GM19463 (cell line): ENCODE data around the gene CARMIL1.

Source experiments
- ATAC-seq: cut with Tn5 transposase; IDR thresholded peaks from one replicate; pipeline ENCODE4 v1.9.1; 2021; ENCODE audit warnings: mild to moderate bottlenecking, moderate library complexity; ENCODE audit not compliant: unreplicated experiment

Gene CARMIL1

GRCh38 chr6:25464225-25464624 lies 185.1 kb downstream of the CARMIL1 start:
- no peak for ATAC-seq

GRCh38 chr6:25465941-25466340 lies 186.8 kb downstream of the CARMIL1 start:
- ATAC-seq: no peak

- ATAC-seq: no peak
Measured at GRCh38 chr6:25468881-25469280, 189.7 kb downstream of the CARMIL1 start.

GRCh38 chr6:25469797-25470388 lies 190.7 kb downstream of the CARMIL1 start:
- ATAC-seq: no peak

- no peak for ATAC-seq
Measured at GRCh38 chr6:25472306-25472705, 193.1 kb downstream of the CARMIL1 start.

- ATAC-seq: no peak
Measured at GRCh38 chr6:25472906-25473305, 193.7 kb downstream of the CARMIL1 start.

GRCh38 chr6:25473447-25473846 lies 194.3 kb downstream of the CARMIL1 start:
- ATAC-seq: no peak

- no peak for ATAC-seq
Measured at GRCh38 chr6:25476126-25476525, 197.0 kb downstream of the CARMIL1 start.

GRCh38 chr6:25477006-25477590 lies 197.9 kb downstream of the CARMIL1 start:
- ATAC-seq: no peak

GRCh38 chr6:25478973-25479372 lies 199.8 kb downstream of the CARMIL1 start:
- ATAC-seq: no peak

GRCh38 chr6:25481267-25481666 lies 202.1 kb downstream of the CARMIL1 start:
- no peak for ATAC-seq

- ATAC-seq: no peak
Measured at GRCh38 chr6:25482996-25483395, 203.8 kb downstream of the CARMIL1 start.

GRCh38 chr6:25483943-25484342 lies 204.8 kb downstream of the CARMIL1 start:
- ATAC-seq: no peak

- no peak for ATAC-seq
Measured at GRCh38 chr6:25484900-25485299, 205.7 kb downstream of the CARMIL1 start.

- ATAC-seq: no peak
Measured at GRCh38 chr6:25485821-25486534, 206.8 kb downstream of the CARMIL1 start.

- no peak for ATAC-seq
Measured at GRCh38 chr6:25486550-25486949, 207.4 kb downstream of the CARMIL1 start.

- no peak for ATAC-seq
Measured at GRCh38 chr6:25487012-25487411, 207.8 kb downstream of the CARMIL1 start.

GRCh38 chr6:25488156-25488555 lies 209.0 kb downstream of the CARMIL1 start:
- no peak for ATAC-seq

GRCh38 chr6:25489399-25489798 lies 210.2 kb downstream of the CARMIL1 start:
- no peak for ATAC-seq

GRCh38 chr6:25490018-25490801 lies 211.0 kb downstream of the CARMIL1 start:
- ATAC-seq: peak; percentile 82

- ATAC-seq: no peak
Measured at GRCh38 chr6:25492951-25493350, 213.8 kb downstream of the CARMIL1 start.

GRCh38 chr6:25494469-25494868 lies 215.3 kb downstream of the CARMIL1 start:
- no peak for ATAC-seq
